COLO668 (cell line): ENCODE results near the gene IGFL2.
"Not testable (repeated sequence)": the region's sequence is repeated elsewhere in the genome, so short reads cannot be mapped to it uniquely, and the experiment has no call there.

Experiments
- DNase-seq: peaks from one replicate; lab custom pipeline; 2025; ENCODE audit not compliant: unreplicated experiment; lab: John Stamatoyannopoulos, UW

Gene IGFL2

GRCh38 chr19:46186717-46187101 lies 38.7 kb downstream of the IGFL2 start:
- no peak for DNase-seq

DNA sequence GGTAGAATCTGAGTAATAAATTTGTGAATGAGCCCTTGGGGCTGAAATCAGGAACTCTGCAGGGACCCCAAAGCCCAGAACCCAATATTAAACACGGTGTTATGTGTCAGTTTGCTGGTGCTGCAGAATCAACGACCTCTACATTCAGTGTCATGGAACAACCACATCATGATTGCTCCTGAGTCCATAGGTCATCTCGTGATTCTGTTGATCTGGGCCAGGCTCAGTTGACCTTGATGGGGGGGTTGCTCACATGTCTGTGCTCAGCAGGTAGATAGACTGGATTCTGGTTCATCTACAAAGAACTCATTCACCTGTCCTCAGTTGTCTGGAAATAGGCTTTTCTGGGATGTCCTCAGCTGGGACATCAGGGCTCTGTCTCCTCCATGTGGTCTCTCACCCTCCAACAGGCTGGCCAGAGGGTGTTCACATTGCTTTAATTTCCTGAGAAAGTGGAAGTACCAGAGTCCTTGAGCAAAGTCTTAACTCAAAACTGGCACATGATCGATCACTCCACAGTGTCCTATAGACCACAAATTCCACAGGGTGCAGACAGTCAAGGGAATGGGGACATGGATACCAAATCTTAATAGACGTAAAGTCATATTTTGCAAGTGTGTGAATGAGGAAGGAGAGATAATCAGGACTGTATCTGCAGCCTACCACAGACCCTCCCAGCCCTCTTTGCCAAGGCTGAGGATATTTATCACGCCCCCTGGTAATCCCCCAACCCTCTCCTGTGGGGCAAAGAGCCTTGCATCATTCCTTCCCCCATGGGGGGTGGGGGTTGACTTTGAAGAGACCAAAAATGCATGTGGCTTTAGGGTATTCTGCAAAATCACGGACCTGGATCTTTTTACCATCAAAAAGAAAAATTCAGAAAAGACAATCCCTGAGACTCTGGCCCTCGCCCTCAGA lies 42.2 kb downstream of the IGFL2 start:
- DNase-seq = no peak

DNA sequence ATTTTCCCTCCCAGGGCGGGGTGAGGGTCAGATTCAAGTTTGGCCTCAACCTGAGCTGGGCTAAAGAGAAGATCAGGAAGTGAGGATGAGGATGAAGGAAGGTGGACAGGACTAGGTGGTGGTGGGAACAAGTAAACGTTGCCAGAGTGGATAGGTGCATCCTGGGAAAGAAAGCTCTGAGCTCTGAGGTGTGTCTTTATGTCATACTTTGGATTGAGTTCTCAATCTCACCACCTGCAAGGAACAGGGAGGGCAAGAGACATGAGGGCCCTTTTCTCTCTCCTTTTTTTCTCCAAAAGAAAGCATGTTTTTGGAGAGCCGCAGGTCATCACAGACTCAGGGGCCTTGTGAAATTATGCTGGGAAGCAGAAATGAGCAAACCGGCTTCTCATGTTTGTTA lies 43.3 kb downstream of the IGFL2 start:
- no peak for DNase-seq

DNA sequence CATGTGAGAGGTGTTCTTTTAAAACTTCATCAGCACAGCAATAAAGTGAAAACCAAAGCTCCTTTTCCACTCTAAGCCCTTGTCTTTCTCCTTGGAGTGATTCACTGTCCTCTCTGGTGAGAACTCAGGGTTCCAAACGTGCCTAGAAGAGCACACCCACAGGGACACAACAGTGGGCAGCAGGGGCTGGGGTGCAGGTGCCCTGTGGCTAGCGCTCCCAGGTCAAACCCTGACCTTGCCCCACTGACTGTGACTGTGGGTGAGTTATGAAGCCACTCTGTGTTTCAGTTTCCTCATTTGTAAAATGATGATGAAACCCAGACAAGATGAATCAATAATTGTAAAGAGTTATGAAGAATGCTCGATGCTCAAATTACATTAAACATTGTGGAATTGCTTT lies 43.9 kb downstream of the IGFL2 start:
- no peak for DNase-seq

- not testable (repeated sequence) for DNase-seq
These were observed 44.6 kb downstream of the IGFL2 start for GRCh38 chr19:46192626-46192991.

DNA sequence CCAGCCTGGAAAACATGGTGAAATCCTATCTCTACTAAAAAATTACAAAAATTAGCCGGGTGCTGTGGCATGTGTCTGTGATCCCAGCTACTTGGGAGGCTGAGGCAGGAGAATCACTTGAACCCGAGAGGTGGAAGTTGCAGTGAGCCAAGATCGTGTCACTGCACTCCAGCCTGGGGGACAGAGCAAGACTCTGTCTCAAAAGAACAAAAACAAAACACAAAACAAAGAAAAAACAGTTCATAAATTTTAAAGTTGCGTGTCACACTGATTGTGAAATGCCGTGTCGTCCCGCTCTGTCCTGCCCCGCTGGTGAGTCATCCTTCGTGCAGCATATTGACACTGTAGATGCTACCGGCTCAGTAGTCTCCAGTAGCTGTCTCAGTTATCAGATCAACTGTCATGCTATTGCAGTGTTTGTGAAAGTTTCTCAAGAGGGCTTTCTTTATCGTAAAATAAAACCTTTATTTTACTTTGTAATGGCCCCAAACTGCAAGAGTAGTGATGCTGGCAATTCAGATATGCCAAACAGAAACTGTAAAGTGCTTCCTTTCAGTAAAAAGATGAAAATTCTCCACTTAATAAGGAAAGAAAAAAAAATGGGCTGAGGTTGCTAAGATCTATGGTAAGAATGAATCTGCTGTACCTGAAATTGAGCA lies 45.1 kb downstream of the IGFL2 start:
- peak; percentile 61 for DNase-seq

DNA sequence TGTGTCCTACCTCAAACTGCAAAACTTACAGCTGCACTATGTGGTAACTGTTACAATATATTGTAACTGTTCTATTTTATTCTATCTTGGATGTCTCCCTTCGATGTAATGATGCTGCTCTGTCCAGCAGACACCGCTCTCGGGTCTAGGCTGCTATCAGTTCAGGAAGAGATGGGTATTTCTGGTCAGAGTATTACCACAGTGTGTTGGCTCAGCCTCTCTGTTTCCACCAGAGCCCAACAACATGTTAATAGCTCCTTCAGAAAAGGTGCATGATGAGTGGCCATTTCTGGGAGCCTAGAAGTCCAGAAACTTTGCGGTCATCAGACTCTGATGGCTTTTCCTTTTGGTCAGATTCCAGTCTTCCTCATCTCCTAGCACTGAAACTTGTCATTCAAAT lies 45.6 kb downstream of the IGFL2 start:
- no peak for DNase-seq

- DNase-seq = no peak
These were observed 47.1 kb downstream of the IGFL2 start for GRCh38 chr19:46195104-46195503.

GRCh38 chr19:46195919-46196318 lies 47.9 kb downstream of the IGFL2 start:
- DNase-seq = not testable (repeated sequence)

DNA sequence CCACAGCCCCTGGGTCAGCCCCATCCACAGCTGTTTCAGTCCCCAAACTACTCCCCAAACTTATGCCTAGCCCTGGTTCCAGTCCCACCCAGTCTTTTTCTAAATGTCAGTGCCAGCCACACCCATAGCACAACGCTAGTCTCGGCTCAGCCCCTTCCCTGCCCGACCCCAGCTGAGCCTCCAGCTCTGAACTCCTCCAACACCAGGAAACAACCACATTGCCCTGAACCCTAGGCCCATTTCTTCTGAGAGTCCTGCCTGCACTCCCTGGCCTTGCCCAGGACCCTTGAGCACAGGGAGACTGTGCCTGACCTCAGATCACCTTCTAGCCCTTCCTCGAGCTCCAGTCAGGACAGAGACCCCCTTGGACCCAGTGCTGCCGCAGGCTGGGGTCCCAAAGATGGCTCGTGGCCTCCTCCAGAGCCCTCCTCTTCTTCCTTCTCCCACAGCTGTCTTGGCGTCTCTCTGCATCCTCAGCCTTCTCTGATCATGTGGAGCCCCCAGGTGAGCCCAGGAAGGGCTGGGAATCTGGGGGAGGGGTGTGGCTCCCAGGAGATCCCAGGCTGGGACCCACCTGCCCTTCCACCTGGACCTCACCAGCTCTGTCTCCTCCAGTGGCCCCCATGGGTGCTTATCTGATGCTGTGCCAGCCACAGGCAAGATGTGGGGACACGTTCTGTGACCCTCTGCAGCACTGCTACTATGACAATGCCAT lies 48.5 kb downstream of the IGFL2 start:
- DNase-seq = no peak

- DNase-seq = no peak
These were observed 49.5 kb downstream of the IGFL2 start for GRCh38 chr19:46197314-46198070.

DNA sequence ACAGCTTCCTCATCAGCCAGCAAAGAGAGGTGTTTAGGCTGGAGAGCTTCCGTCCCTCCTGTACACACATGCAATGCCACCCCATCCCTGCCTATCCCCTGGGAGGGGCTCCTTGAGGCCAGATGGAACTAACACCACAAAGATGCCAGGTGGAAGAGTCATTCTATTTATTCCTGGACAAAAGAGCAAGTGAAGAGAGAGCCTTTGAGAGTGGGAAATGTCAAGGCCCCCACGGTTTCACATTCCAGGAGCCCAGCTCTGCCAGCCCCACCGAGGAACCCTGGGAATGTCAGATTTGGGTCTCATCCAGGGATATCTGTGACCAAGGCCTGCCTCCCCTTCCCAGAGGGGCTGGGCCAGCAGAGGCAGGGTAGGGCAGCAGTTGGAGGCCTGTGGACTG lies 50.7 kb downstream of the IGFL2 start:
- no peak for DNase-seq

DNA sequence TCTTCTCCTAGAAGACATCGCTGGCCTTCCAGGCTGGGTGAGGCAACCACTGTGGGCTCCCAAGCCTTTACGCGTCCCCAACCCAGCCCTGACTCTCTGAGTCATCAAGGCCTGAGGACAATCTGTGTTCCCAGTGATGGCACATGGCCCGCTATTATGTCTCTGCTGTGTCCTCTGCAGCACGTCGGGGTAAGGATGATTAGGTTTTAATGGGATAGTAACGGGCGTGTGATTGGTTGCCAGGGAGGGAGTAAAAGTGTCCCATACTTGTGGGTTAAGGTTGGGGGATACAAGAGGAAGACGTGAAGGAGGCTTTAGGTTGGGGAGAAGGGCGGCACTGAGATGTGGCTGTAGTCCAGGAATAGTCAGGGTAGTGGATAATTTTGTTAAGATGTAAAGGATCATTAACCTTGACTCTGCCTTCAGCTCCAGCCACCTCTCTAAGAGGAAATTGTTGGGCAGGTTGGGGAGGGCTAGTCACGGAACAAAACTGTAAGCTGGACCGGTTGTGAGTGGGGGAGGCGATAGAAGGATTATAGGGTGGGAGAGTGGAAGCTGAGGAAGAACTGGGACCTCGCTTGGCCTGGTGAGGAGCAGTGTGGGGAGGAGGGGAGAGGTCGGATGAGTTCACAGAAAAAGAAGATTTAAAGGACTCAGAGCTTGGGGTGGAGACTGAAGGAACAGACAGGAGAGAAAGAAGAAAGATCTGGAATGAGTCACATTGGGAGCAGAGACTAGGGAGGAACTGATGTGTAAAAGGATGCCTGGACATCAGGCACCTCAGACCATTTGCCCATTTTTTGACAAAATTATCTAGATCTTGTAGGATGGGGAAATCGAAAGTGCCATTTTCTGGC lies 53.6 kb downstream of the IGFL2 start:
- no peak for DNase-seq

- DNase-seq = no peak
These were observed 54.4 kb downstream of the IGFL2 start for GRCh38 chr19:46202426-46202825.

DNA sequence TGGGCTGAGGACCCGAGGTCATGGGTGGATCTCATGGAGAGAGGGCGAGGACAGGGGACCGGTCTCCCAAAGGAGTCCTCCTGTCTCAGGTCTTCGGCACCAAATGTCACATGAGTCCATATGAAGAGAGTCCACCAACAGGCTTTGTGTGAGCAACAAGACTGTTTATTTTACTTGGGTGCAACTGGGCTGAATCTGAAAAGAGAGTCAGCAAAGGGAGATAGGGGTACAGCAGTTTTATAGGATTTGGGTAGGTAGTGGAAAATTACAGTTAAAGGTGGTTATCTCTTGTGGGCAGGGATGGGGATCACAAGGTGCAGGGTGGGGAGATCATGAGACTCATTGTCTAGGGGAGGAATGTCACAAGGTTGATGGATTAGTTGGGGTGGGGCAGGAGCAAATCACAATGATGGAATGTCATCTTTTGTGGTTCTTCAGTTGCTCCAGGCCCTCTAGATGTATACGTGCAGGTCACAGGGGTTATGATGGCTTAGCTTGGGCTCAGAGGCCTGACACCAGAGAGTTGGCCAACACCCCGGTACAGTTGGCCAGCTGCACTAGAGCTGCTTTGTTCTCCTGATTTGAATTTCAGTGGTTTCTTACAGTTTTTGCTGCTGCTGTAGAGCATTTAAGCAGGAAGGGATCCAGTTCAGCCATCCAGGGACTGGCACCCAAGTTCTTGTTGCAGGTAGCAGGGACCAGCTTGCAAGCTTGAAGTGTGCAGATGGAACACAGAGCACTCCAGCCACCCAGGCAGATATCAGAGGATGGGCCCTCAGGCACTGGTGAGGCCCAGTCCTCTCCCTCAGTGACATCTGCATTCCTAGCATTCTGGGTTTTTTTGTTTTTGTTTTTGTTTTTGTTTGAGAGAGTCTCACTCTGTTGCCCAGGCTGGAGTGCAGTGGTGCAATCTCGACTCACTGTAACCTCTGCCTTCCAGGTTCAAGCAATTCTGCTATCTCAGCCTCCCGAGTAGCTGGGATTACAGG lies 55.1 kb downstream of the IGFL2 start:
- DNase-seq = no peak

- DNase-seq = no peak
These were observed 56.0 kb downstream of the IGFL2 start for GRCh38 chr19:46204008-46204407.

- DNase-seq = no peak
These were observed 57.3 kb downstream of the IGFL2 start for GRCh38 chr19:46205183-46205984.

- no peak for DNase-seq
These were observed 58.1 kb downstream of the IGFL2 start for GRCh38 chr19:46206176-46206575.
